Stimulated activated memory B cell treated with anti-CD40 and anti-IgM and Interleukin-4, amounts not matched to agents 10 μg/mL and 1 μg/mL and 100 μg/mL, for 72 hours (primary cell): ENCODE data around the gene PSAP.

ENCODE experiments used
- ATAC-seq: fragments of 150-1000 bp; cut with Tn5 transposase; 2 replicates; pipeline ENCODE4 v1.10.0; 2021
- H3K27ac Mint-ChIP-seq: one replicate; pipeline ENCODE4 v1.8.0; 2022; ENCODE audit warnings: mild to moderate bottlenecking, mixed read lengths
- H3K27me3 Mint-ChIP-seq: one replicate; pipeline ENCODE4 v1.8.0; 2022; ENCODE audit warnings: mixed read lengths
- H3K36me3 Mint-ChIP-seq: one replicate; pipeline ENCODE4 v1.8.0; 2022; ENCODE audit warnings: mixed read lengths
- H3K4me1 Mint-ChIP-seq: one replicate; pipeline ENCODE4 v1.8.0; 2022; ENCODE audit warnings: mixed read lengths
- H3K4me3 Mint-ChIP-seq: one replicate; pipeline ENCODE4 v1.8.0; 2022; ENCODE audit warnings: mild to moderate bottlenecking, moderate library complexity, mixed read lengths
- H3K9me3 Mint-ChIP-seq: one replicate; pipeline ENCODE4 v1.8.0; 2022; ENCODE audit warnings: mixed read lengths

Gene PSAP

GRCh38 chr10:71801361-71801760 is 49.7 kb downstream of the PSAP start:
- H3K9me3 Mint-ChIP-seq = no peaks in the 10 kb centered on the region
- no peaks in the 10 kb centered on the region for H3K27me3 Mint-ChIP-seq
- no peak overlapping the region for H3K27ac Mint-ChIP-seq
- no peaks in the 10 kb centered on the region for H3K36me3 Mint-ChIP-seq
- no peak overlapping the region for H3K4me3 Mint-ChIP-seq
- ATAC-seq = peak; percentile 92
- H3K4me1 Mint-ChIP-seq = peaks cover 21% of the 10 kb centered on the region

GRCh38 chr10:71799608-71800453 is 51.2 kb downstream of the PSAP start:
- H3K4me1 Mint-ChIP-seq = peaks cover 26% of the 10 kb centered on the region
- H3K36me3 Mint-ChIP-seq = peaks cover 4% of the 10 kb centered on the region
- ATAC-seq = no peak

GRCh38 chr10:71799112-71799511 is 51.9 kb downstream of the PSAP start:
- peaks cover 4% of the 10 kb centered on the region for H3K9me3 Mint-ChIP-seq
- no peak overlapping the region for H3K27ac Mint-ChIP-seq

More at GRCh38 chr10:71799608-71800453, 51.2 kb downstream of the PSAP start:
- no peak overlapping the region for H3K27ac Mint-ChIP-seq
- peaks cover 9% of the 10 kb centered on the region for H3K27me3 Mint-ChIP-seq
- peaks cover 4% of the 10 kb centered on the region for H3K9me3 Mint-ChIP-seq
- no peak overlapping the region for H3K4me3 Mint-ChIP-seq

GRCh38 chr10:71798308-71798624 is 52.8 kb downstream of the PSAP start:
- Mint-ChIP-seq H3K9me3 (peaks cover 4% of the 10 kb centered on the region), H3K36me3 (peaks cover 4% of the 10 kb centered on the region), H3K4me1 (peaks cover 32% of the 10 kb centered on the region), H3K4me3 (no peak overlapping the region), H3K27ac (no peak overlapping the region), H3K27me3 (peaks cover 17% of the 10 kb centered on the region)
- no peak for ATAC-seq

More at GRCh38 chr10:71799112-71799511, 51.9 kb downstream of the PSAP start:
- peaks cover 4% of the 10 kb centered on the region for H3K36me3 Mint-ChIP-seq
- peaks cover 26% of the 10 kb centered on the region for H3K4me1 Mint-ChIP-seq
- peaks cover 9% of the 10 kb centered on the region for H3K27me3 Mint-ChIP-seq
- H3K4me3 Mint-ChIP-seq = no peak overlapping the region
- ATAC-seq = no peak

- H3K9me3 Mint-ChIP-seq = peaks cover 4% of the 10 kb centered on the region
- H3K36me3 Mint-ChIP-seq = peaks cover 4% of the 10 kb centered on the region
- peaks cover 18% of the 10 kb centered on the region for H3K27me3 Mint-ChIP-seq
- no peak overlapping the region for H3K4me3 Mint-ChIP-seq
- peaks cover 32% of the 10 kb centered on the region for H3K4me1 Mint-ChIP-seq
- no peak overlapping the region for H3K27ac Mint-ChIP-seq
- no peak for ATAC-seq
Observed at GRCh38 chr10:71797533-71798307, 53.3 kb downstream of the PSAP start.

GRCh38 chr10:71796749-71797405 is 54.2 kb downstream of the PSAP start:
- peaks cover 4% of the 10 kb centered on the region for H3K36me3 Mint-ChIP-seq
- no peak overlapping the region for H3K4me3 Mint-ChIP-seq
- peaks cover 18% of the 10 kb centered on the region for H3K27me3 Mint-ChIP-seq
- peaks cover 28% of the 10 kb centered on the region for H3K4me1 Mint-ChIP-seq
- no peak overlapping the region for H3K27ac Mint-ChIP-seq
- ATAC-seq = no peak
- H3K9me3 Mint-ChIP-seq = peaks cover 4% of the 10 kb centered on the region

- H3K27me3 Mint-ChIP-seq = peaks cover 18% of the 10 kb centered on the region
- no peak overlapping the region for H3K4me3 Mint-ChIP-seq
- peaks cover 34% of the 10 kb centered on the region for H3K4me1 Mint-ChIP-seq
- peaks cover 4% of the 10 kb centered on the region for H3K36me3 Mint-ChIP-seq
- H3K9me3 Mint-ChIP-seq = peaks cover 4% of the 10 kb centered on the region
- H3K27ac Mint-ChIP-seq = no peak overlapping the region
- ATAC-seq = no peak
Observed at GRCh38 chr10:71795248-71795647, 55.8 kb downstream of the PSAP start.

- H3K27me3 Mint-ChIP-seq = peaks cover 15% of the 10 kb centered on the region
- H3K4me3 Mint-ChIP-seq = peak overlapping the region; percentile 66
- peaks cover 4% of the 10 kb centered on the region for H3K9me3 Mint-ChIP-seq
- H3K36me3 Mint-ChIP-seq = peaks cover 4% of the 10 kb centered on the region
- ATAC-seq = peak; percentile 92
- peak overlapping the region; percentile 67 for H3K27ac Mint-ChIP-seq
- peaks cover 32% of the 10 kb centered on the region for H3K4me1 Mint-ChIP-seq
Observed at GRCh38 chr10:71790749-71791440, 60.2 kb downstream of the PSAP start.

GRCh38 chr10:71789871-71790270 is 61.2 kb downstream of the PSAP start:
- Mint-ChIP-seq H3K4me1 (peaks cover 28% of the 10 kb centered on the region), H3K36me3 (no peaks in the 10 kb centered on the region), H3K9me3 (no peaks in the 10 kb centered on the region), H3K4me3 (no peak overlapping the region), H3K27me3 (peaks cover 9% of the 10 kb centered on the region), H3K27ac (no peak overlapping the region)
- ATAC-seq = no peak

- H3K4me3 Mint-ChIP-seq = no peak overlapping the region
- peaks cover 28% of the 10 kb centered on the region for H3K4me1 Mint-ChIP-seq
- H3K9me3 Mint-ChIP-seq = no peaks in the 10 kb centered on the region
- peaks cover 8% of the 10 kb centered on the region for H3K27me3 Mint-ChIP-seq
- H3K27ac Mint-ChIP-seq = no peak overlapping the region
- no peak for ATAC-seq
- H3K36me3 Mint-ChIP-seq = no peaks in the 10 kb centered on the region
Observed at GRCh38 chr10:71788954-71789353, 62.1 kb downstream of the PSAP start.

- Mint-ChIP-seq H3K4me1 (peaks cover 16% of the 10 kb centered on the region), H3K27me3 (no peaks in the 10 kb centered on the region), H3K36me3 (no peaks in the 10 kb centered on the region), H3K4me3 (no peak overlapping the region), H3K9me3 (no peaks in the 10 kb centered on the region), H3K27ac (no peak overlapping the region)
- no peak for ATAC-seq
Observed at GRCh38 chr10:71784679-71785272, 66.3 kb downstream of the PSAP start.

- no peaks in the 10 kb centered on the region for H3K27me3 Mint-ChIP-seq
- no peak overlapping the region for H3K4me3 Mint-ChIP-seq
- ATAC-seq = peak; percentile 21
- no peak overlapping the region for H3K27ac Mint-ChIP-seq
- no peaks in the 10 kb centered on the region for H3K36me3 Mint-ChIP-seq
- no peaks in the 10 kb centered on the region for H3K9me3 Mint-ChIP-seq
- peaks cover 11% of the 10 kb centered on the region for H3K4me1 Mint-ChIP-seq
Observed at GRCh38 chr10:71783917-71784678, 67.0 kb downstream of the PSAP start.

GRCh38 chr10:71782917-71783490 is 68.0 kb downstream of the PSAP start:
- no peak for ATAC-seq
- Mint-ChIP-seq H3K9me3 (no peaks in the 10 kb centered on the region), H3K27ac (peak overlapping the region; percentile 10), H3K36me3 (no peaks in the 10 kb centered on the region), H3K27me3 (no peaks in the 10 kb centered on the region), H3K4me3 (no peak overlapping the region), H3K4me1 (peaks cover 11% of the 10 kb centered on the region)
